Esophagus muscularis mucosa (tissue), 4 donors: ENCODE measurements around the gene EIF4E2.
"Not testable (repeated sequence)": the region's sequence is repeated elsewhere in the genome, so short reads cannot be mapped to it uniquely, and the experiment has no call there.

ENCODE experiments used
- EP300 ChIP-seq: sonication (generic); formaldehyde crosslinking; IDR thresholded peaks from one replicate; pipeline ENCODE4 v1.6.1; 2017; ENCODE audit warnings: antibody characterized with exemption
- POLR2A ChIP-seq: fragments of 450-650 bp; IDR thresholded peaks from one replicate; pipeline ENCODE4 v1.6.1; 2017; ENCODE audit warnings: antibody characterized with exemption, moderate library complexity, mild to moderate bottlenecking, low read depth
- POLR2AphosphoS5 ChIP-seq, 2 donors: sonication (generic); formaldehyde crosslinking; IDR thresholded peaks; one replicate each; pipeline ENCODE4 v1.6.1; 2017; ENCODE audit warnings: antibody characterized with exemption in 2 of 2
- TF ChIP-seq, protein P1 (sequence below), 3 experiments: fragments of 200-600 bp in 2 of 3; fragments of 450-650 bp in 1 of 3; sonication (generic) in 2 of 3; IDR thresholded peaks; one replicate each; pipeline ENCODE4 v1.5.1; 2017 to 2019; ENCODE audit warnings: antibody characterized with exemption in 3 of 3, mild to moderate bottlenecking in 2 of 3, moderate library complexity in 1 of 3

DNA sequence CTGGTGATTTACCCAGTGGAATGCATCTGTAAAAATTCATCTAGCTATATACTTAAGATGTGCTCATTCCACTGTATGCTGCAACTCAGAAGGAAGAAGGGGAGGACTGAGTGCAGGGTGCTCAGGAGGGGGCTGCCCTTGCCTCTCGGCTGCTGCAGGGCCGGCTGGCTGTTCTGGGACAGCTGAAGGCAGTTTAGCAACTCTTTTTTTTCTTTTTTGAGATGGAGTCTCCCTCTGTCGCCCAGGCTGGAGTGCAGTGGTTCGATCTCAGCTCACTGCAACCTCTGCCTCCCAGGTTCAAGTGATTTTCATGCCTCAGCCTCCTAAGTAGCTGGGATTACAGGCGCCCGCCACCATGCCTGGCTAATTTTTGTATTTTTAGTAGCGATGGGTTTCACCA, 17.7 kb upstream of the EIF4E2 start:
- not testable (repeated sequence) for TF ChIP-seq POLR2A; POLR2AphosphoS5 (IDR thresholded peaks at IDR 0.05); EP300
- TF ChIP-seq, protein P1, sequence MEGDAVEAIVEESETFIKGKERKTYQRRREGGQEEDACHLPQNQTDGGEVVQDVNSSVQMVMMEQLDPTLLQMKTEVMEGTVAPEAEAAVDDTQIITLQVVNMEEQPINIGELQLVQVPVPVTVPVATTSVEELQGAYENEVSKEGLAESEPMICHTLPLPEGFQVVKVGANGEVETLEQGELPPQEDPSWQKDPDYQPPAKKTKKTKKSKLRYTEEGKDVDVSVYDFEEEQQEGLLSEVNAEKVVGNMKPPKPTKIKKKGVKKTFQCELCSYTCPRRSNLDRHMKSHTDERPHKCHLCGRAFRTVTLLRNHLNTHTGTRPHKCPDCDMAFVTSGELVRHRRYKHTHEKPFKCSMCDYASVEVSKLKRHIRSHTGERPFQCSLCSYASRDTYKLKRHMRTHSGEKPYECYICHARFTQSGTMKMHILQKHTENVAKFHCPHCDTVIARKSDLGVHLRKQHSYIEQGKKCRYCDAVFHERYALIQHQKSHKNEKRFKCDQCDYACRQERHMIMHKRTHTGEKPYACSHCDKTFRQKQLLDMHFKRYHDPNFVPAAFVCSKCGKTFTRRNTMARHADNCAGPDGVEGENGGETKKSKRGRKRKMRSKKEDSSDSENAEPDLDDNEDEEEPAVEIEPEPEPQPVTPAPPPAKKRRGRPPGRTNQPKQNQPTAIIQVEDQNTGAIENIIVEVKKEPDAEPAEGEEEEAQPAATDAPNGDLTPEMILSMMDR (IDR thresholded peaks at IDR 0.05) = not testable (repeated sequence)
